PFSK-1 (cell line): ENCODE measurements around the gene ARHGAP18.

ENCODE experiments used
- FOXP2 ChIP-seq: optimal IDR thresholded peaks from 2 replicates; pipeline ENCODE3; 2011; ENCODE audit warnings: borderline replicate concordance, control low read depth, inconsistent platforms; ENCODE audit not compliant: insufficient read depth; ENCODE audit errors: extremely low read length, extremely low read depth
- REST ChIP-seq, 2 experiments: IDR thresholded peaks; 2 replicates each; pipeline versions ENCODE4 v1.6.1 to v1.8.0; 2011 to 2012; ENCODE audit warnings: low read depth in 2 of 2, low read length in 2 of 2, control low read depth in 1 of 2, inconsistent platforms in 1 of 2, mild to moderate bottlenecking in 1 of 2, moderate library complexity in 1 of 2; ENCODE audit not compliant: insufficient read depth in 1 of 2
- SIN3A ChIP-seq: IDR thresholded peaks from 2 replicates; pipeline ENCODE4 v1.6.1; 2012; ENCODE audit warnings: mild to moderate bottlenecking, low read length, moderate library complexity, borderline replicate concordance; ENCODE audit not compliant: insufficient read depth

The ARHGAP18 gene

GRCh38 chr6:129534926-129535325 is 175.1 kb downstream of the ARHGAP18 start:
- TF ChIP-seq FOXP2 = no peak
- no peak for TF ChIP-seq SIN3A
- TF ChIP-seq REST (IDR thresholded peaks at IDR 0.05; ENCODE audit: insufficient read depth in 1 of 2, low read depth in 2 of 2, low read length in 2 of 2) = no peak
